OCI-LY1 (cell line): ENCODE results near the gene JUP.
"Not testable (repeated sequence)": the region's sequence is repeated elsewhere in the genome, so short reads cannot be mapped to it uniquely, and the experiment has no call there.

Source experiments
- H2AFZ ChIP-seq: fragments of 200-600 bp; sonication (generic), shearing (Covaris generic); 2 replicates; pipeline ENCODE4 v1.6.0; 2014; ENCODE audit warnings: antibody characterized with exemption, mild to moderate bottlenecking, low read length
- H3F3A ChIP-seq: fragments of 200-600 bp; sonication (generic), shearing (Covaris generic); 2 replicates; pipeline ENCODE4 v1.6.0; 2014; ENCODE audit warnings: mild to moderate bottlenecking, antibody characterized with exemption, low read length, moderate library complexity; ENCODE audit not compliant: insufficient read depth
- H3K27ac ChIP-seq: fragments of 200-600 bp; sonication (generic); 2 replicates; pipeline ENCODE4 v1.5.1; 2014; ENCODE audit warnings: low read length, mixed run types, mild to moderate bottlenecking, low read depth; ENCODE audit not compliant: poor library complexity, severe bottlenecking
- H3K27me3 ChIP-seq: fragments of 200-600 bp; sonication (generic); 2 replicates; pipeline ENCODE4 v1.6.0; 2014; ENCODE audit warnings: antibody characterized with exemption, mild to moderate bottlenecking, low read length, moderate library complexity; ENCODE audit not compliant: insufficient read depth
- H3K36me3 ChIP-seq: fragments of 200-600 bp; sonication (generic); 2 replicates; pipeline ENCODE4 v1.6.1; 2014; ENCODE audit warnings: mild to moderate bottlenecking, antibody characterized with exemption, low read length, moderate library complexity, mixed read lengths; ENCODE audit not compliant: insufficient read depth
- H3K4me1 ChIP-seq: fragments of 200-600 bp; sonication (generic); 2 replicates; pipeline ENCODE4 v1.5.1; 2014; ENCODE audit warnings: mild to moderate bottlenecking, low read length, moderate library complexity; ENCODE audit not compliant: insufficient read depth, severe bottlenecking
- H3K4me2 ChIP-seq: fragments of 200-600 bp; sonication (generic), shearing (Covaris generic); 2 replicates; pipeline ENCODE4 v1.6.1; 2014; ENCODE audit warnings: low read length
- H3K4me3 ChIP-seq: fragments of 200-600 bp; sonication (generic); 2 replicates; pipeline ENCODE4 v1.5.1; 2014; ENCODE audit warnings: low read length, low read depth, mild to moderate bottlenecking, mixed read lengths; ENCODE audit not compliant: poor library complexity, severe bottlenecking
- H3K79me2 ChIP-seq: fragments of 200-600 bp; shearing (Covaris generic); 2 replicates; pipeline ENCODE4 v1.6.1; 2016; ENCODE audit warnings: mixed run types, low read length, mixed read lengths; ENCODE audit not compliant: insufficient read depth
- H3K9ac ChIP-seq: fragments of 200-600 bp; sonication (generic), shearing (Covaris generic); 2 replicates; pipeline ENCODE4 v1.6.1; 2014; ENCODE audit warnings: mild to moderate bottlenecking, low read length, mixed read lengths
- H3K9me2 ChIP-seq: fragments of 200-600 bp; sonication (generic), shearing (Covaris generic); 2 replicates; pipeline ENCODE4 v1.6.1; 2014; ENCODE audit warnings: low read depth, mild to moderate bottlenecking, low read length, mixed read lengths
- H3K9me3 ChIP-seq: fragments of 200-600 bp; shearing (Covaris generic); 2 replicates; pipeline ENCODE4 v1.6.1; 2014; ENCODE audit warnings: low read length, mixed read lengths
- H4K20me1 ChIP-seq: fragments of 200-600 bp; sonication (generic), shearing (Covaris generic); 2 replicates; pipeline ENCODE4 v1.6.0; 2016; ENCODE audit warnings: mild to moderate bottlenecking, low read length; ENCODE audit not compliant: insufficient read depth
- CTCF ChIP-seq: fragments of 200-600 bp; sonication (generic), shearing (Covaris generic); IDR thresholded peaks from 2 replicates; pipeline ENCODE4 v1.5.1; 2017; ENCODE audit warnings: mild to moderate bottlenecking, antibody characterized with exemption, low read length, moderate library complexity, mixed read lengths
- EZH2 ChIP-seq: fragments of 200-600 bp; sonication (generic), shearing (Covaris generic); IDR thresholded peaks from 2 replicates; pipeline ENCODE4 v1.8.0; 2017; ENCODE audit warnings: borderline replicate concordance, mixed run types, mild to moderate bottlenecking, antibody characterized with exemption, low read length, moderate library complexity, mixed read lengths

Gene JUP

GRCh38 chr17:41777574-41778188, 8.8 kb downstream of the JUP start:
- H3K36me3 ChIP-seq: no peaks in the 10 kb centered on the region
- no peak overlapping the region for H3K4me3 ChIP-seq
- no peaks in the 10 kb centered on the region for H3K9me3 ChIP-seq
- H4K20me1 ChIP-seq: no peaks in the 10 kb centered on the region
- TF ChIP-seq CTCF (no peak), EZH2 (no peak)
- H3K9me2 ChIP-seq: no peaks in the 10 kb centered on the region
- no peak overlapping the region for H3K9ac ChIP-seq
- H2AFZ ChIP-seq: no peak overlapping the region
- no peaks in the 10 kb centered on the region for H3K79me2 ChIP-seq
- no peaks in the 10 kb centered on the region for H3K27me3 ChIP-seq
- H3K4me2 ChIP-seq: no peak overlapping the region
- H3K4me1 ChIP-seq: no peaks in the 10 kb centered on the region
- H3F3A ChIP-seq: no peaks in the 10 kb centered on the region
- no peak overlapping the region for H3K27ac ChIP-seq

DNA sequence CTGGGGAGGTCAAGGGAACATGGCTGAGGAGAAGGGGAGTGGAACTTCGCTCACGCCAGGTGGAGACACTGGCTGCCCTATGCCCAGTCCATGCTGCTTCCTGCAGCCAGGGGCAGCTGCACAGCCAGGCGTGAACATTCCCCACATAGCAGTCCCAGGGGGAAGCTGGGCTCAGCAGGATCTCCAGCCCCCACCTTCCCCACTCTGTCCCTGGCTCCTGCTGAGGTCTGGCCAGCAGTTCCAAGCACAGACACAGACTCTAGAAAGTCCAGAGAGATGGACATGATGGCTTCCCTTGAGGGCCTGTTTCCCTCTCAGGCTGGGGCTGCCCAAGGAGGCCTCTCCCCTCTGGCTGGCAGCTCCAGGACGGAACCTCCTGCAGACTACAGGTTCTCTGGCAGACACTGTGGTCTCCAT, 9.3 kb downstream of the JUP start:
- no peaks in the 10 kb centered on the region for H3K79me2 ChIP-seq
- H3K36me3 ChIP-seq: no peaks in the 10 kb centered on the region
- no peak overlapping the region for H3K9ac ChIP-seq
- H2AFZ ChIP-seq: no peak overlapping the region
- H3K27ac ChIP-seq: no peak overlapping the region
- TF ChIP-seq EZH2 (no peak), CTCF (no peak)
- no peaks in the 10 kb centered on the region for H3K9me3 ChIP-seq
- H3K4me3 ChIP-seq: no peak overlapping the region
- H3F3A ChIP-seq: no peaks in the 10 kb centered on the region
- H4K20me1 ChIP-seq: no peaks in the 10 kb centered on the region
- peaks cover under 1% of the 10 kb centered on the region for H3K4me1 ChIP-seq
- H3K27me3 ChIP-seq: no peaks in the 10 kb centered on the region
- no peak overlapping the region for H3K4me2 ChIP-seq
- no peaks in the 10 kb centered on the region for H3K9me2 ChIP-seq

DNA sequence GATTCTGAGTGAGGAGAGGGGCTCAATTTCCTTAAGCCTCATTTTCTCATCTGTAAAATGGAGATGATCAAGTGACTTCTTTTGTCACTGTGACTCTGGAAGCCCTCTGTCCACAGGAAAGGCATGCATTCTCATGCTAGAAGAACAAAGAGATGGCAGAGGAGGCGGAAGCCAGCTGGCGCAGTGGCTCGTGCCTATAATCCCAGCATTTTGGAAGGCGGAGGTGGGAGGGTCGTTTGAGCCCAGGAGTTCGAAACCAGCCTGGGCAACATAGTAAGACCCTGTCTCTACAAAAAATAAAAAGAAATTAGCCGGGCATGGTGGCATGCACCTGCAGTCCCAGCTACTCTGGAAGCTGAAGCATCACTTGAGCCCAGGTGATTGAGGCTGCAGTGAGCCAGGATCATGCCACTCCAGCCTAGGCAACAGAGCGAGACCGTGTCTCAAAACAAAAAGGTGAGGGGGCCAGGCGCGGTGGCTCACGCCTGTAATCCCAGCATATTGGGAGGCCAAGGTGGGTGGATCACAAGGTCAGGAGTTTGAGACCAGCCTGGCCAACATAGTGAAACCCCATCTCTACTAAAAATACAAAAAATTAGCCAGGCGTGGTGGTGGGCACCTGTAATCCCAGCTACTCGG, 10.1 kb downstream of the JUP start:
- H3K9me3 ChIP-seq, H3K4me3 ChIP-seq: not testable (repeated sequence)

More for the DNA sequence above, 10.1 kb downstream of the JUP start:
- H3K27me3 ChIP-seq, H3K4me1 ChIP-seq, H3F3A ChIP-seq, H3K27ac ChIP-seq, H3K79me2 ChIP-seq, H3K36me3 ChIP-seq, H3K9me2 ChIP-seq, H3K9ac ChIP-seq, H3K4me2 ChIP-seq, H4K20me1 ChIP-seq, H2AFZ ChIP-seq: not testable (repeated sequence)
